Measurements from ENCODE around the gene TEX48.
A peak's percentile ranks its signal among the peaks of the same experiment; 100 is the strongest.

The TEX48 gene

DNA sequence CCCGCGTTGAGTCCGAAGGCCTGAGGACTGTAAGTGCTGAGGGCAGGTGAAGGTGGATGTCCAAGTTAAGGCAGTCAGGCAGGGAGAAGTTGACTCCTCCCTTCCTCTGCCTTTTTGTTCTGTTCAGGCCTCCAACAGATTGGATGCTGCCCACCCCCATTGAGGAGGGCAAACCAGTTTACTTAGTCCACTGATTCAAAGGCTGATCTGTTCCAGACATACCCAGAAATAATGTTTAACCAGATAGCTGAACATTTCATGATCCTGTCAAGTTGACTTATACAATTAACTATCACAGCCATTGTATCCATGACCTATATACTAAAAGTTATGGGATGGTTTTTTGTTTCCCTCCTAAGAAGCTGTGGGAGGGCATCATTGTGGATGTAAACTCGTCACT is 8.3 kb upstream of the TEX48 start:
- DNase-seq (ENCODE audit: low read depth), result no peak
- TF ChIP-seq, protein P1, sequence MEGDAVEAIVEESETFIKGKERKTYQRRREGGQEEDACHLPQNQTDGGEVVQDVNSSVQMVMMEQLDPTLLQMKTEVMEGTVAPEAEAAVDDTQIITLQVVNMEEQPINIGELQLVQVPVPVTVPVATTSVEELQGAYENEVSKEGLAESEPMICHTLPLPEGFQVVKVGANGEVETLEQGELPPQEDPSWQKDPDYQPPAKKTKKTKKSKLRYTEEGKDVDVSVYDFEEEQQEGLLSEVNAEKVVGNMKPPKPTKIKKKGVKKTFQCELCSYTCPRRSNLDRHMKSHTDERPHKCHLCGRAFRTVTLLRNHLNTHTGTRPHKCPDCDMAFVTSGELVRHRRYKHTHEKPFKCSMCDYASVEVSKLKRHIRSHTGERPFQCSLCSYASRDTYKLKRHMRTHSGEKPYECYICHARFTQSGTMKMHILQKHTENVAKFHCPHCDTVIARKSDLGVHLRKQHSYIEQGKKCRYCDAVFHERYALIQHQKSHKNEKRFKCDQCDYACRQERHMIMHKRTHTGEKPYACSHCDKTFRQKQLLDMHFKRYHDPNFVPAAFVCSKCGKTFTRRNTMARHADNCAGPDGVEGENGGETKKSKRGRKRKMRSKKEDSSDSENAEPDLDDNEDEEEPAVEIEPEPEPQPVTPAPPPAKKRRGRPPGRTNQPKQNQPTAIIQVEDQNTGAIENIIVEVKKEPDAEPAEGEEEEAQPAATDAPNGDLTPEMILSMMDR (conservative IDR thresholded peaks at IDR 0.05; ENCODE audit: control insufficient read depth, insufficient read depth, low read depth, low read length), result no peak
- no peak overlapping the region for H3K4me3 ChIP-seq (ENCODE audit: control insufficient read depth, low read depth, low read length)

DNA sequence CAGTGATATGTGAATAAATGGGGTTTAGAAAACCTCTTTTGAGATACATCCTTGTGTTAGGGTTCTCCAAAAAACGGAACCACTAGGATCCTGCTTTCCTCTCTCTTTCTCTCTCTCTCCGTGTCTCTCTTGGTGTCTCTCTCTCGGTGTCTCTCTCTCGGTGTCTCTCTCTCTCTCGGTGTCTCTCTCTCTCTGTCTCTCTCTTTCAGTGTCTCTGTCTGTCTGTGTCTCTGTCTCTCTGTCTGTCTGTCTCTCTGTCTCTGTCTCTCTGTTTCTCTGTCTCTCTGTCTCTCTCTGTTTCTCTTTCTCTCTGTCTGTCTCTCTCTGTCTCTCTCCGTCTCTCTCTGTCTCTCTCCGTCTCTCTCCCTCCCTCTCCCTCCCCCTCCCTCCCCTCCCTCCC is 7.8 kb upstream of the TEX48 start:
- DNase-seq (ENCODE audit: low read depth), result no peak
- TF ChIP-seq, protein P1 (conservative IDR thresholded peaks at IDR 0.05; ENCODE audit: control insufficient read depth, insufficient read depth, low read depth, low read length), result no peak
- no peak overlapping the region for H3K4me3 ChIP-seq (ENCODE audit: control insufficient read depth, low read depth, low read length)

DNA sequence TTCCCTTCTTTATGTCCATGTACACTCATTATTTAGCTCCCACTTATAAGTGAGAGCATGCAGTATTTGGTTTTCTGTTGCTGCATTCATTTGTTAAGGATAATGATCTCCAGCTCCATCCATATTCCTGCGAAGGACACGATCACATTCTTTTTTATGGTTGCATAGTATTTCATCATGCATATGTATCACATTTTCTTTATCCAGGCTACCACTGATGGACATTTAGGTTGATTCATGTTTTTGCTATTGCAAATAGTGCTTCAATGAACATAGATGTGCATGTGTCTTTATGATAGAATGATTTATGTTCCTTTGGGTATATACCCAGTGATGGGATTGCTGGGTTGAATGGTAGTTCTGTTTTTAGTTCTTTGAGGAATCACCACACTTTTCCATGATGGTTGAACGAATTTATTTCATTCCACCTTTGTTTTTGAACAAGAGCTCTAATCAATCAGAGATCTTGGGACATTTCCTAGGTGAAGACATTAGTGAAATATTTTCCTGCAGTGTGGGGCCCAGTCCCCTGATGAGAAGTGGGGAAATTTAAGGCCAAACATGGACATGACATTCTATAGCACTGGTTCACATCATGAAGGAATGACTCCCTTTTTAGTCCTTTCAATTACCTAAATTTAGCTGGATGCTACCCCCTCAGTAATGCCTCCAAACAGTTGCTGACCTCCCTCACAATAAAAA is 7.1 kb upstream of the TEX48 start:
- DNase-seq (ENCODE audit: low read depth), result no peak
- H3K4me3 ChIP-seq (ENCODE audit: control insufficient read depth, low read depth, low read length), result no peak overlapping the region
- TF ChIP-seq, protein P1 (conservative IDR thresholded peaks at IDR 0.05; ENCODE audit: control insufficient read depth, insufficient read depth, low read depth, low read length), result no peak

DNA sequence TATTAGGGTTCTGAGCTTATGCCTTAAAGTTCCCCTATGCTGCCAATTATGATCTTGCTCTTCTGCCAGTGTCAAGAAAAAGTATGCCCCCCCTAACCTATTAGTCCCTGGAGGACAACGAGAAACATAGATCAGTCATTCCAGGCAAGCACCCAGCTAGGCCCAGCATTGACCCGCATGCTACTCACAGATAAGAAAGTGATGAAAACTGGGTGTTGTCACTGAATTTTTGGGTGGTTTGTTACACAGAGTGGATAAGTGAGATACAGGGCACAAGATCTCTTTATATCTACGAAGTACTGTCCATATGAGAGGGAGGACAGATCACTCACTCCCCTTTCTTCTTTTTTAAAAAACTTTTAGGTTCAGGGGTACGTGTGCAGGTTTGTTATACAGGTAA is 6.4 kb upstream of the TEX48 start:
- no peak for DNase-seq (ENCODE audit: low read depth)
- TF ChIP-seq, protein P1 (conservative IDR thresholded peaks at IDR 0.05; ENCODE audit: control insufficient read depth, insufficient read depth, low read depth, low read length), result no peak
- H3K4me3 ChIP-seq (ENCODE audit: control insufficient read depth, low read depth, low read length), result no peak overlapping the region

DNA sequence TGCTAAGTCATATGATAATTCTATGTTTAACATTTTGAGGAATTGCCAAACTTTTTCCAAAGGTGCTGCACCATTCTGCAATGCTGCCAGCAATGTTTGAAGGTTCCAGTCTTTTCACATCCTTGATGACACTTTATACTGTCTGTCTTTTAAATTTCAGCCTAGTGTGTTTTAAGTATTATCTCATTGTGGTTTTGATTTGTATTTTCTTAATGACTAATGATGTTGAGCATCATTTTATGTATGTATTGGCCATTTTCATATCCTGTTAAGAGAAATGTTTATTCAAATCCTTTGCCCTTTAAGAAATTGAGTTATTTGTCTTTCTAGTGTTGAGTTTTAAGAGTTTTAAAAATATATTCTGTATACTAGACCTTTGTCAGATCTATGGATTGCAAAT is 5.0 kb upstream of the TEX48 start:
- no peak overlapping the region for H3K4me3 ChIP-seq (ENCODE audit: control insufficient read depth, low read depth, low read length)
- TF ChIP-seq, protein P1 (conservative IDR thresholded peaks at IDR 0.05; ENCODE audit: control insufficient read depth, insufficient read depth, low read depth, low read length), result no peak
- peak; percentile 74 for DNase-seq (ENCODE audit: low read depth)

DNA sequence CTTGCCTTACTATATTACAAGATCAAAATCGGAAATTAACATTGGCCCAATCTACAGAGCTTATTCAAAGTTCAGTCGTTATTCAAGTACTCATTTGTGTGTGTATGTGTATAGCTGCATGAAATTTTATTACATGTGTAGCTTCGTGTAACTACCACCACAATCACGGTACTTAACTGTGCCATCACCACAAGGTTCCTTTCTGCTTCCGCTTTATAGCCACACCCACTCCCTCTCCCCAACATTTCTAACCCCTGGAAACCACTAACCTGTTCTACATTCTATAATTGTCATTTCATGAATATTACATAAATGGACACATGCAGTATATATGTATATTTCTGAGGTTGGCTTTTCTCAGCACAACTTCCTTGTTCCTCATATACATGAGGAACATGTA is 4.0 kb upstream of the TEX48 start:
- no peak overlapping the region for H3K4me3 ChIP-seq (ENCODE audit: control insufficient read depth, low read depth, low read length)
- TF ChIP-seq, protein P1 (conservative IDR thresholded peaks at IDR 0.05; ENCODE audit: control insufficient read depth, insufficient read depth, low read depth, low read length), result no peak
- DNase-seq (ENCODE audit: low read depth), result no peak

DNA sequence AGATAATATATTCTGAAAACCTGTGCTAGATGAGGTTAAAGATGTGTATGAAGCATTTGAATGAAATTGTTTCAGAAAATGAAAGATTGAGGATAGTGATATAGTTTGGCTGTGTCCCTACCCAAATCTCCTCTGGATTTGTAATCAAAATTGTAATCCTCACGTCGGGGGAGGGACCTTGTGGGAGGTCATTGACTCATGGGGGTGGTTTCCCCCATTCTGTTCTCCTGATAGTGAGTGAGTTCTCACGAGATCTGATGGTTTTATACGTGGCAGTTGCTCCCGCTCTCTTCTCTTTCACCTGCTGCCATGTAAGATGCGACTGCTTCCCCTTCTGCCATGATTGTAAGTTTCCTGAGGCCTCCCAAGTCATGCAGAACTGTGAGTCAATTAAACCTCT is 2.0 kb upstream of the TEX48 start:
- TF ChIP-seq, protein P1 (conservative IDR thresholded peaks at IDR 0.05; ENCODE audit: control insufficient read depth, insufficient read depth, low read depth, low read length), result no peak
- DNase-seq (ENCODE audit: low read depth), result no peak
- H3K4me3 ChIP-seq (ENCODE audit: control insufficient read depth, low read depth, low read length), result no peak overlapping the region
